Neuronal stem cell (in vitro differentiated cells): ENCODE measurements around the gene NRF1.

Source experiments
- DNase-seq: peaks from one replicate; pipeline ENCODE4 v3.0.0-alpha.2; 2013; ENCODE audit warnings: low spot score
- H2AFZ ChIP-seq: one replicate; pipeline ENCODE4 v1.6.1; 2013; ENCODE audit warnings: mild to moderate bottlenecking, low read length, inconsistent platforms
- H2AK5ac ChIP-seq: 2 replicates; pipeline ENCODE4 v1.6.1; 2013; ENCODE audit warnings: low read depth, mild to moderate bottlenecking, inconsistent platforms, low read length, moderate library complexity, mixed read lengths
- H2BK120ac ChIP-seq: 2 replicates; pipeline ENCODE4 v1.6.1; 2013; ENCODE audit warnings: low read depth, mild to moderate bottlenecking, inconsistent platforms, low read length, moderate library complexity, mixed read lengths
- H2BK12ac ChIP-seq: one replicate; pipeline ENCODE4 v1.6.1; 2013; ENCODE audit warnings: low read length, inconsistent platforms
- H2BK15ac ChIP-seq: 2 replicates; pipeline ENCODE4 v1.6.1; 2013; ENCODE audit warnings: mild to moderate bottlenecking, low read length, inconsistent platforms, mixed read lengths
- H2BK5ac ChIP-seq: one replicate; pipeline ENCODE4 v1.6.1; 2013; ENCODE audit warnings: inconsistent platforms, mild to moderate bottlenecking, low read length, moderate library complexity
- H3K14ac ChIP-seq: one replicate; pipeline ENCODE4 v1.6.1; 2013; ENCODE audit warnings: low read length, inconsistent platforms
- H3K18ac ChIP-seq: 2 replicates; pipeline ENCODE4 v1.6.1; 2013; ENCODE audit warnings: low read length, inconsistent platforms
- H3K23ac ChIP-seq: 2 replicates; pipeline ENCODE4 v1.6.1; 2013; ENCODE audit warnings: low read depth, mild to moderate bottlenecking, mixed read lengths, low read length, inconsistent platforms; ENCODE audit not compliant: poor library complexity
- H3K27ac ChIP-seq: replicated peaks from 3 replicates; pipeline ENCODE4 v1.5.1; 2013; ENCODE audit warnings: low read length, inconsistent platforms
- H3K27me3 ChIP-seq, 3 experiments: 2 replicates each; pipeline ENCODE4 v1.6.1; 2013; ENCODE audit warnings: low read length in 3 of 3, mild to moderate bottlenecking in 2 of 3, inconsistent platforms in 1 of 3, low read depth in 1 of 3, mixed read lengths in 1 of 3, moderate library complexity in 1 of 3; ENCODE audit not compliant: control insufficient read depth in 3 of 3, insufficient read depth in 3 of 3
- H3K36me3 ChIP-seq, 2 donors: replicated peaks in 1 of 2; 2 replicates each; pipeline ENCODE4 v1.6.1; 2013; ENCODE audit warnings: low read length in 2 of 2; ENCODE audit not compliant: control insufficient read depth in 2 of 2, insufficient read depth in 2 of 2
- H3K4ac ChIP-seq: 2 replicates; pipeline ENCODE4 v1.6.1; 2013; ENCODE audit warnings: inconsistent platforms, mild to moderate bottlenecking, low read length, moderate library complexity
- H3K4me1 ChIP-seq, 2 donors: 1 replicate in 1 of 2; 2 replicates in 1 of 2; pipeline ENCODE4 v1.6.1; 2013; ENCODE audit warnings: low read length in 2 of 2, low read depth in 1 of 2; ENCODE audit not compliant: control insufficient read depth in 2 of 2, insufficient read depth in 1 of 2
- H3K4me2 ChIP-seq: one replicate; pipeline ENCODE4 v1.6.1; 2013; ENCODE audit warnings: mild to moderate bottlenecking, low read length, inconsistent platforms; ENCODE audit not compliant: insufficient read depth, poor library complexity, severe bottlenecking
- H3K4me3 ChIP-seq, 2 donors: 2 replicates each; pipeline ENCODE4 v1.5.1; 2013; ENCODE audit warnings: low read length in 2 of 2, mild to moderate bottlenecking in 2 of 2, inconsistent platforms in 1 of 2, moderate library complexity in 1 of 2
- H3K79me1 ChIP-seq: one replicate; pipeline ENCODE4 v1.6.1; 2013; ENCODE audit warnings: low read depth, mild to moderate bottlenecking, inconsistent platforms, low read length, moderate library complexity
- H3K9ac ChIP-seq: one replicate; pipeline ENCODE4 v1.6.1; 2013; ENCODE audit warnings: mild to moderate bottlenecking, low read depth, low read length, inconsistent platforms; ENCODE audit not compliant: poor library complexity
- H3K9me3 ChIP-seq, 2 donors: replicated peaks in 1 of 2; 2 replicates each; pipeline versions ENCODE3 to v1.6.1; 2013; ENCODE audit warnings: low read length in 2 of 2, mild to moderate bottlenecking in 2 of 2, inconsistent platforms in 1 of 2, low read depth in 1 of 2, mixed read lengths in 1 of 2, moderate library complexity in 1 of 2; ENCODE audit not compliant: control insufficient read depth in 2 of 2, insufficient read depth in 1 of 2
- H4K8ac ChIP-seq: one replicate; pipeline ENCODE4 v1.6.1; 2013; ENCODE audit warnings: low read depth, mild to moderate bottlenecking, inconsistent platforms, low read length, moderate library complexity
- H4K91ac ChIP-seq: one replicate; pipeline ENCODE4 v1.6.1; 2013; ENCODE audit warnings: low read length, low read depth, mild to moderate bottlenecking, inconsistent platforms; ENCODE audit not compliant: poor library complexity
- WGBS, 2 donors: extraction: QIAGEN DNeasy Blood & Tissue Kit; methylation state at CpG; one replicate each; pipeline ENCODE4 v1.1.7; 2013; ENCODE audit warnings: missing lambda C conversion rate in 2 of 2, mixed read lengths in 1 of 2; ENCODE audit not compliant: insufficient read length in 2 of 2, insufficient replicate concordance in 1 of 2; ENCODE audit errors: extremely low coverage in 2 of 2; 5-methylcytosine and 5-hydroxymethylcytosine counted together

The NRF1 gene

DNA sequence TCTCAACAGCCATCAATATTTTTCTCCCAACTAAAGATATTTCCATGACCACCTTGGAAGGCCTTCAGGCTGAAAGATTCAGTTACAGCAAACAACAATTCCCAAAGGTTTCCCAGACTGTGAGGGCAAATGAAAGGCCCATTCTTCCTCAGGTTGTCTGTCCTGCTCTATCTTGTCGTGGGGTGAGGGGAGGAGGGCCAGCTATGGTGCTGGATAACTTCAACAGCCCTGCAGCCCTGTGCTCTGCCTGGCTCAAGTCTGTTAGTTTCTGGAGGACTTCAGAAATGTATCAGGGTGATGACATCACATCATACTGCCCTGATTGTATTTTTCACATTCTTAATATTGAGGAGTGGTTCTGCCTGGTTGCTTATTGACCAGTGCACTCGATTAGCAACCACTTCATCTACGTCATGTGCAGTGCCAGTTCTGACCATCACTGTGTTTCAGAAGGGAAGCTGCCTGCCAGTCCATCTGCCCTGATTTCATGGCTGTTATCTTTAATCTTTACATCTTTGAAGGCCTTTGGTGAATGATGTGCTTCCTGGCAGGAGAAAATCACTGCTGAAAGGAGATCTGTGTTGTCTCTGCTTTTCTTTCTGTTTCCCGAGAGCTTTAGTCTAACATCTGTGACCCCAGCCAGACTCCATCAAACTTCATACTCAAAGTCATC is 135.5 kb downstream of the NRF1 start:
- H3K9ac ChIP-seq: no peak overlapping the region
- H3K4me2 ChIP-seq: no peak overlapping the region
- no peak overlapping the region for H3K23ac ChIP-seq
- no peak overlapping the region for H2AFZ ChIP-seq
- no CpG with 5 or more reads among the region's 4 CpGs for WGBS, 2 donors
- no peak overlapping the region for H3K4ac ChIP-seq
- H3K9me3 ChIP-seq: no peaks in the 10 kb centered on the region
- H4K91ac ChIP-seq: no peak overlapping the region
- H2BK15ac ChIP-seq: no peak overlapping the region
- no peak overlapping the region for H2BK120ac ChIP-seq
- no peak overlapping the region for H4K8ac ChIP-seq
- H3K4me3 ChIP-seq: no peak overlapping the region
- H3K79me1 ChIP-seq: no peaks in the 10 kb centered on the region
- peaks cover 2 to 3% of the 10 kb centered on the region in 2 donors for H3K4me1 ChIP-seq
- no peak overlapping the region for H3K27ac ChIP-seq
- H2BK12ac ChIP-seq: no peak overlapping the region
- no peak overlapping the region for H2BK5ac ChIP-seq
- no peaks in the 10 kb centered on the region for H3K27me3 ChIP-seq
- no peak overlapping the region for H2AK5ac ChIP-seq
- no peak for DNase-seq
- peaks cover 8 to 73% of the 10 kb centered on the region in 2 donors for H3K36me3 ChIP-seq
- H3K14ac ChIP-seq: no peak overlapping the region
- H3K18ac ChIP-seq: no peak overlapping the region

DNA sequence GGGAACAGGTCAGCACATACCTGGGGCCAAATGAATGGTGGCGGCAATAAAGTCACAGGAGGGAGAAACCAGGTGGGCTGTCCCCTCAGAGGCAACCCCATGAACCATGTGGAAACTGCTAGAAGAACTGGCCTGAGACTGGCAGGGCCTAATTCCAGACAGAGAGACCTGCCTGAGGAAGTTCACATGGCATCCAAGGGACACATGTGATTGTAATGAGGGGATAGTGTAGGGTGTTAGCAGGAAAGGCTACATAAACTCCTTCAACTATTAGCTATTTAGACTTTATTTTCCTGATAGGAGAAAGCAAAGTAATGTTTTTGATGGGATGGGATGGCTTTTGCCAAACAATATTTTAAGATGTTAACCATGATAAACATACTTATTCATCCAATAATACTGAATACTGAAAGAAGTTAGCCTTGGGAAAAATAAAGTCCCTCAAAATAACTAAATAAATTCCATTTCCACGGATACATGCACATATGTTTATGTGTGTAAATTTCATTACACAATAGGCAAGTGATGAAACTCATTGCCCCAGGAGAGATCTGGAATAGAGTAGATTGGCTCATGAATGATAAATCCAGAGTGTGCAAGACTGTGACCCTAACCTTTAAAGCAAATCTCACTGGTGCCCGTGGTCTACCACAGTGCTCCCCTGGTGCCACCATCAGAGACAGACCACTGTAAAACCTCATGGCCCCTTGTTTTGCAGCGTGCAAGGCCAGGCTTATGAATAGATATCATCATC is 137.0 kb downstream of the NRF1 start:
- Histone ChIP-seq H3K36me3 (peaks cover 8 to 60% of the 10 kb centered on the region in 2 donors), H3K4ac (no peak overlapping the region), H2BK5ac (no peak overlapping the region), H3K9me3 (no peaks in the 10 kb centered on the region), H2BK15ac (no peak overlapping the region), H2AFZ (no peak overlapping the region), H3K27ac (no peak overlapping the region), H2AK5ac (no peak overlapping the region), H3K4me1 (no peaks in the 10 kb centered on the region), H4K91ac (no peak overlapping the region), H3K4me2 (no peak overlapping the region), H3K79me1 (no peaks in the 10 kb centered on the region), H3K4me3 (no peak overlapping the region), H2BK120ac (no peak overlapping the region), H3K18ac (no peak overlapping the region), H3K14ac (no peak overlapping the region), H4K8ac (no peak overlapping the region), H3K27me3 (no peaks in the 10 kb centered on the region), H3K23ac (no peak overlapping the region), H2BK12ac (no peak overlapping the region), H3K9ac (no peak overlapping the region)
- WGBS, 2 donors: no CpG with 5 or more reads among the region's 4 CpGs
- no peak for DNase-seq

DNA sequence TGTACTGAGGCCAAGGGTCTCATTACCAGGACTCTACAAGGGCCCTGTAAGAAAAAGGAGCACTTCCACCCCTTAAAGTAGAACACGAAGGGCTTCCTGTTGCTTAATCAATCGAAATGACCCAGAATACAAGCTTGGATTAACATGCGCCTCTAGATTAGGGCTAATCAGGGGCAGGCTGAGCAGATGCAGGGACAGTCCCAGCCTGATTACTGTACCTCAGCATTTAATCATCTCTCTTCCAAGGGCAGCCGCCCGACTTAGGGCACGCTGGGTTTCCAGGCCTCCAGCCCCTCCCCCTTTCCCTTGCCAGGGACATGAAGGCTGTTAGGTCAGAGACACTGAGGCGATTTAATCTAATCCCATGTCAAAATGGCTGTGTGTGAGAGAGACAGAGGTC is 138.6 kb downstream of the NRF1 start:
- H3K9me3 ChIP-seq: no peaks in the 10 kb centered on the region
- no peak overlapping the region for H3K4me2 ChIP-seq
- no peak overlapping the region for H4K8ac ChIP-seq
- no peak overlapping the region for H2BK15ac ChIP-seq
- H3K14ac ChIP-seq: no peak overlapping the region
- H2BK12ac ChIP-seq: no peak overlapping the region
- H3K18ac ChIP-seq: no peak overlapping the region
- peaks cover 11 to 56% of the 10 kb centered on the region in 2 donors for H3K36me3 ChIP-seq
- no peak overlapping the region for H3K27ac ChIP-seq
- H3K23ac ChIP-seq: no peak overlapping the region
- H2BK5ac ChIP-seq: no peak overlapping the region
- DNase-seq: no peak
- WGBS, 2 donors: no CpG with 5 or more reads among the region's 7 CpGs
- no peak overlapping the region for H4K91ac ChIP-seq
- H3K4ac ChIP-seq: no peak overlapping the region
- H2AFZ ChIP-seq: no peak overlapping the region
- no peak overlapping the region for H2AK5ac ChIP-seq
- H3K79me1 ChIP-seq: no peaks in the 10 kb centered on the region
- H3K27me3 ChIP-seq: no peaks in the 10 kb centered on the region
- no peak overlapping the region for H3K9ac ChIP-seq
- H2BK120ac ChIP-seq: no peak overlapping the region
- no peaks in the 10 kb centered on the region for H3K4me1 ChIP-seq
- no peak overlapping the region for H3K4me3 ChIP-seq

DNA sequence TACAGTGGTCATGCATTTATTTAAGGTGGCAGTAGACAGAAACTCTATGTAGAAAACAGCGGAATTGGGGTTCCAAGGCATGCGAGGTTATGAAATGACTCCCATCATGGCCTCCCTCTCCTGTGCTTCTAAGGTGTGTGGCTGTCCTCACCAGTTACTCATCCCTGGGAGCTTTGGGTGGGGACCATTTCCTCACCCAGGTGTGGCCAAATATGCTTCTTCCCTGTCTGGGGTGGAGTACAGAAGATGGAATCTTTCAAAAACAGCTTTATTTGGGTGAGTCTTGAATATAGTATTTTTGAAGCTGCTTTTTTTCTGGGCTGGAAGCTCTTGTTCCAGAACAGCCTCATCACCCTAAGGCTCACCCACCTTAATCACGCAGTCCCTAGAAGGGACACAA is 139.0 kb downstream of the NRF1 start:
- Histone ChIP-seq H4K91ac (no peak overlapping the region), H3K27me3 (no peaks in the 10 kb centered on the region), H2BK5ac (no peak overlapping the region), H3K36me3 (peaks cover 12 to 57% of the 10 kb centered on the region in 2 donors), H3K4me1 (no peaks in the 10 kb centered on the region), H3K79me1 (no peaks in the 10 kb centered on the region), H3K14ac (no peak overlapping the region), H3K4ac (no peak overlapping the region), H3K9me3 (no peaks in the 10 kb centered on the region), H3K23ac (no peak overlapping the region), H2BK15ac (no peak overlapping the region), H2AK5ac (no peak overlapping the region), H3K4me2 (no peak overlapping the region), H4K8ac (no peak overlapping the region), H3K27ac (no peak overlapping the region), H2BK12ac (no peak overlapping the region), H3K4me3 (no peak overlapping the region), H3K18ac (no peak overlapping the region), H3K9ac (no peak overlapping the region), H2AFZ (no peak overlapping the region), H2BK120ac (no peak overlapping the region)
- DNase-seq: no peak
- no CpG with 5 or more reads among the region's 3 CpGs for WGBS, 2 donors
